ENCODE measurements around the gene ASPHD1. TPM values are rescaled to one million over a fixed set of nuclear protein-coding genes. Genes with fewer than 3 reads are reported as not detected.
A peak's percentile ranks its signal among the peaks of the same experiment; 100 is the strongest.
"Not testable (repeated sequence)": the region's sequence is repeated elsewhere in the genome, so short reads cannot be mapped to it uniquely, and the experiment has no call there.

Gene ASPHD1
- polyA plus RNA-seq, 1 of the 3 experiments (the other 2 are of a cell fraction): 35.1 TPM

GRCh38 chr16:29907973-29908372 lies 7.7 kb downstream of the ASPHD1 start:
- H3K4me1 ChIP-seq (ENCODE audit: control insufficient read depth in 1 of 2, insufficient read depth in 2 of 2, low read depth in 1 of 2, low read length in 1 of 2): no peaks in the 10 kb centered on the region; a peak in 1 of 4 replicates
- no peak overlapping the region for H3K4me2 ChIP-seq
- CTCF ChIA-PET: interaction anchor here (0.6 to 1.4 kb wide), 3 partner anchors 8 to 111 kb away, joined by 3 to 4 read pairs (median 3); no protein-coding TSS in a partner anchor
- 83% methylated on average over 2 of the region's 2 CpGs for WGBS (ENCODE audit: low lambda C conversion rate)
- H2AFZ ChIP-seq (ENCODE audit: low read depth): no peak overlapping the region
- no peaks in the 10 kb centered on the region for H4K20me1 ChIP-seq (ENCODE audit: insufficient read depth)
- no peaks in the 10 kb centered on the region for H3K9me3 ChIP-seq
- DNase-seq: no peak
- no peak overlapping the region for H3K9ac ChIP-seq
- H3K9me2 ChIP-seq: no peaks in the 10 kb centered on the region
- POLR2A ChIA-PET: interaction anchor here (0.6 kb wide), 1 partner anchor 27 kb away, joined by 3 read pairs; no protein-coding TSS in a partner anchor
- no peak overlapping the region for H3K27ac ChIP-seq (ENCODE audit: low read depth in 2 of 2, low read length in 1 of 2)
- peaks cover 14% of the 10 kb centered on the region for H3F3A ChIP-seq (replicated peaks; ENCODE audit: insufficient read depth)
- no peak overlapping the region for H3K4me3 ChIP-seq (ENCODE audit: low read depth in 2 of 2, low read length in 1 of 2)
- 0 out of 2 replicates have a peak, but pooled peaks have one; percentile 34 for TF ChIP-seq POLR2AphosphoS5 (IDR thresholded peaks at IDR 0.05; ENCODE audit: low read depth, low read length)
- TF ChIP-seq EZH2phosphoT487 (IDR thresholded peaks at IDR 0.05; ENCODE audit: borderline replicate concordance, low read depth): no peak
- TF ChIP-seq ELF1 (IDR thresholded peaks at IDR 0.05): no peak
- H3K27me3 ChIP-seq (ENCODE audit: insufficient read depth): no peaks in the 10 kb centered on the region
- peaks cover 19% of the 10 kb centered on the region for H3K79me2 ChIP-seq (ENCODE audit: insufficient read depth)
- H3K36me3 ChIP-seq (replicated peaks in 1 of 2; ENCODE audit: control insufficient read depth in 1 of 2, insufficient read depth in 2 of 2, low read length in 1 of 2): peaks cover 4 to 6% of the 10 kb centered on the region in 2 experiments

- Histone ChIP-seq H3K79me2 (ENCODE audit: insufficient read depth) (peaks cover 11% of the 10 kb centered on the region), H3K4me1 (ENCODE audit: control insufficient read depth in 1 of 2, insufficient read depth in 2 of 2, low read depth in 1 of 2, low read length in 1 of 2) (no peaks in the 10 kb centered on the region; a peak in 1 of 4 replicates), H3K9me3 (no peaks in the 10 kb centered on the region), H3F3A (replicated peaks; ENCODE audit: insufficient read depth) (peaks cover 17% of the 10 kb centered on the region), H3K36me3 (replicated peaks in 1 of 2; ENCODE audit: control insufficient read depth in 1 of 2, insufficient read depth in 2 of 2, low read length in 1 of 2) (peaks cover 5 to 6% of the 10 kb centered on the region in 2 experiments), H4K20me1 (ENCODE audit: insufficient read depth) (no peaks in the 10 kb centered on the region), H3K4me2 (no peak overlapping the region), H3K9ac (no peak overlapping the region), H2AFZ (ENCODE audit: low read depth) (no peak overlapping the region), H3K9me2 (no peaks in the 10 kb centered on the region), H3K27me3 (ENCODE audit: insufficient read depth) (no peaks in the 10 kb centered on the region), H3K27ac (ENCODE audit: low read depth in 2 of 2, low read length in 1 of 2) (peak overlapping the region in 1 of 2 experiments; percentile 9; a peak in 1 of 4 replicates), H3K4me3 (ENCODE audit: low read depth in 2 of 2, low read length in 1 of 2) (no peak overlapping the region)
- TF ChIP-seq POLR2AphosphoS5 (IDR thresholded peaks at IDR 0.05; ENCODE audit: low read depth, low read length) (no peak), TCF12 (IDR thresholded peaks at IDR 0.05) (no peak), ELF1 (IDR thresholded peaks at IDR 0.05) (no peak), FOSL2 (IDR thresholded peaks at IDR 0.05; ENCODE audit: borderline replicate concordance, low read depth) (no peak), RXRA (IDR thresholded peaks at IDR 0.05; ENCODE audit: borderline replicate concordance, low read depth) (no peak), TAF1 (IDR thresholded peaks at IDR 0.05; ENCODE audit: borderline replicate concordance, low read depth, low read length) (no peak)
- no peak for DNase-seq
- ChIA-PET CTCF (interaction anchor here (0.9 to 1.4 kb wide), 2 partner anchors 14 to 111 kb away, joined by 3 to 4 read pairs; no protein-coding TSS in a partner anchor), POLR2A (interaction anchor here (0.6 to 0.9 kb wide), 2 partner anchors 18 to 28 kb away, joined by 3 read pairs; no protein-coding TSS in a partner anchor)
- WGBS (ENCODE audit: low lambda C conversion rate): 88% methylated on average over 2 of the region's 2 CpGs
Observed at GRCh38 chr16:29908719-29909220, 8.5 kb downstream of the ASPHD1 start.

GRCh38 chr16:29909391-29909790 lies 9.1 kb downstream of the ASPHD1 start:
- Histone ChIP-seq H3K79me2 (ENCODE audit: insufficient read depth) (peaks cover 5% of the 10 kb centered on the region; the same call in 1 of the 2 replicates), H3K27me3 (ENCODE audit: insufficient read depth) (no peaks in the 10 kb centered on the region), H2AFZ (ENCODE audit: low read depth) (no peak overlapping the region), H3K4me2 (no peak overlapping the region), H3K9me2 (no peaks in the 10 kb centered on the region), H3K36me3 (replicated peaks in 1 of 2; ENCODE audit: control insufficient read depth in 1 of 2, insufficient read depth in 2 of 2, low read length in 1 of 2) (peaks cover 3 to 6% of the 10 kb centered on the region in 2 experiments), H3K27ac (ENCODE audit: low read depth in 2 of 2, low read length in 1 of 2) (peak overlapping the region in 1 of 2 experiments; percentile 9; a peak in 1 of 4 replicates), H3F3A (replicated peaks; ENCODE audit: insufficient read depth) (peaks cover 17% of the 10 kb centered on the region), H3K9ac (no peak overlapping the region), H3K4me3 (ENCODE audit: low read depth in 2 of 2, low read length in 1 of 2) (no peak overlapping the region), H3K4me1 (ENCODE audit: control insufficient read depth in 1 of 2, insufficient read depth in 2 of 2, low read depth in 1 of 2, low read length in 1 of 2) (no peaks in the 10 kb centered on the region), H4K20me1 (ENCODE audit: insufficient read depth) (no peaks in the 10 kb centered on the region), H3K9me3 (no peaks in the 10 kb centered on the region)
- 78% methylated on average over 2 of the region's 2 CpGs for WGBS (ENCODE audit: low lambda C conversion rate)
- TF ChIP-seq EZH2phosphoT487 (IDR thresholded peaks at IDR 0.05; ENCODE audit: borderline replicate concordance, low read depth) (no peak), MEF2A (IDR thresholded peaks at IDR 0.05; ENCODE audit: borderline replicate concordance, low read depth) (no peak), PBX3 (IDR thresholded peaks at IDR 0.05) (no peak), JUND (IDR thresholded peaks at IDR 0.05) (no peak), NRF1 (IDR thresholded peaks at IDR 0.05; ENCODE audit: low read depth, low read length) (no peak), IRF3 (IDR thresholded peaks at IDR 0.05; ENCODE audit: low read depth, low read length) (no peak), TEAD4 (IDR thresholded peaks at IDR 0.05; ENCODE audit: borderline replicate concordance, insufficient read depth) (no peak), SMC3 (IDR thresholded peaks at IDR 0.05; ENCODE audit: low read depth, low read length) (no peak)
- ChIA-PET CTCF (interaction anchor here (0.8 kb wide), 1 partner anchor 55 kb away, joined by 3 read pairs; no protein-coding TSS in a partner anchor), POLR2A (interaction anchor here (0.9 kb wide), 1 partner anchor 17 kb away, joined by 3 read pairs; no protein-coding TSS in a partner anchor)
- DNase-seq: no peak

- POLR2A ChIA-PET: interaction anchor here (2.6 kb wide), 1 partner anchor 9 kb away, joined by 12 read pairs; the partner anchor contains the start of genes ASPHD1 and SEZ6L2
Observed at GRCh38 chr16:29909851-29910250, 9.6 kb downstream of the ASPHD1 start.

More at GRCh38 chr16:29909851-29910250, 9.6 kb downstream of the ASPHD1 start:
- not testable (repeated sequence) for H3K4me3 ChIP-seq (ENCODE audit: low read depth in 2 of 2, low read length in 1 of 2); H2AFZ ChIP-seq (ENCODE audit: low read depth); H3K9ac ChIP-seq; H4K20me1 ChIP-seq (ENCODE audit: insufficient read depth); H3K4me2 ChIP-seq; H3K79me2 ChIP-seq (ENCODE audit: insufficient read depth); H3K9me2 ChIP-seq; DNase-seq; H3K27ac ChIP-seq (ENCODE audit: low read depth in 2 of 2, low read length in 1 of 2); H3K9me3 ChIP-seq; H3K36me3 ChIP-seq (replicated peaks in 1 of 2; ENCODE audit: control insufficient read depth in 1 of 2, insufficient read depth in 2 of 2, low read length in 1 of 2); H3K4me1 ChIP-seq (ENCODE audit: control insufficient read depth in 1 of 2, insufficient read depth in 2 of 2, low read depth in 1 of 2, low read length in 1 of 2); H3K27me3 ChIP-seq (ENCODE audit: insufficient read depth)
- peaks cover 17% of the 10 kb centered on the region for H3F3A ChIP-seq (replicated peaks; ENCODE audit: insufficient read depth)
- CTCF ChIA-PET: interaction anchor here (0.8 kb wide), 1 partner anchor 55 kb away, joined by 3 read pairs; no protein-coding TSS in a partner anchor
- WGBS (ENCODE audit: low lambda C conversion rate): 76% methylated on average over 6 of the region's 6 CpGs

Data from SK-N-SH (cell line).